Brain pericyte (primary cell): ENCODE results near the gene BIN1.

Source experiments
- DNase-seq: peaks from one replicate; pipeline ENCODE4 v3.0.0-alpha.2; 2012; ENCODE audit warnings: low read depth, low spot score

Gene BIN1

GRCh38 chr2:127092306-127092705, 14.6 kb downstream of the BIN1 start:
- no peak for DNase-seq

DNA sequence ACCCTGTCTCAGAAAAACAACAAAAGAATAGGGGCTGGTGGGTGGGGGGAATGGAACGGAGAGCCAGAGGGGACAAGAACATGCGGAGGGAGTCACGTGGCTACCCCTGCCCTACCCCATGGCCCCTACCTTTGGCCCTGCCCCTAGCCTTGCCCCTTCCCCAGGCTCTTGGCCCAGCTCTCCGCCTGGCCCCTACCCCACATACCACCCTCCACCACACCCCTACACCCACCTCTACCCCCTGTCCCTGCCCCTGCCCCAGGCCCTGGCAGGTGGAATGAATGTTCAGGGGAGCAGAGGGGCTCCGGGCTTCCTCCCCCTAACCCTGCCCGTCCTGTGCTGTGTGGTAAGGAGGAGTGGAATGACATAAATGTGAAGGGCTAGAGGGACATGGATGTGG, 15.1 kb downstream of the BIN1 start:
- DNase-seq: no peak

- no peak for DNase-seq
These were observed 15.8 kb downstream of the BIN1 start for GRCh38 chr2:127091148-127091547.

- no peak for DNase-seq
These were observed 16.5 kb downstream of the BIN1 start for GRCh38 chr2:127090281-127091120.

GRCh38 chr2:127089478-127090235, 17.3 kb downstream of the BIN1 start:
- DNase-seq: no peak

- no peak for DNase-seq
These were observed 18.2 kb downstream of the BIN1 start for GRCh38 chr2:127088706-127089105.

GRCh38 chr2:127087791-127088495, 19.0 kb downstream of the BIN1 start:
- DNase-seq: no peak

DNA sequence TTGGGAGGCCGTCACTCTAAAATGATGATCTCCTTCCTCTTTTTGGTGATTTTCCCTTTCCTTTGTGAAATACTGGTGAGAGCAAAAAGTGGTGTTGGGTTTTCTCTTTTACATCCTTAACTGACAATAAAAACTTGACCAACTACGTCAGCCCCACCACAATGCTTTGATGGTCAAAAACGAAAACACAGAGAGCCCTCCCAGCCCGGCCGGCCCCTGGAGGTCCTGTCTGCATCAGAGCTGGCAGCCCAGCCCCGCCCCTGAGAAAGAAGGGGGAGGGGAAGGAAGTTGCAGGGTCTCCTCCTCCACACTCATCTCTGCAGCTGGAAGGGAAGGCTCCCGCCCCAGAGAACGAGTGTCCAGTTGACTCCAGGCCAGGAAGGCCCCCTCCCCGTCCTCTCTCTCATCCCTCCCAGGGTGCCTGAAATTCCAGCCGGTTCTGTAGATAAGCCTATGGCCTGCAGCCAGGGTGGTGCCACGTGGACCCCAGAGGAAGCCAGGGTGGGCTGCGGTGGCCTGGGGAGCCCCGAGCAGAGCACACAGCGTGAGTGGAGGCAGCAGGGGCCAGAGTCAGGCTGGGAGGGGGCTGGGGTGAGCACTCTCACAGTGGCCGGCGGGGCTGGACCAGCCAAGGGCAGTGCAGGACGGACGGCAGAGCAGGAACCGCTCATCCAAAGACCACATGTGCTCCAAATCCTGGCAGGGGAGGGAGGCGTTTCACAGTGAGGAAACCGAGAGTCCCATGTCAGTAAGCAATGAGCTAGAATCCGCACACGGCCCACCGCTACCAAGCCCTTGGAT, 19.8 kb downstream of the BIN1 start:
- peak; percentile 89 for DNase-seq

DNA sequence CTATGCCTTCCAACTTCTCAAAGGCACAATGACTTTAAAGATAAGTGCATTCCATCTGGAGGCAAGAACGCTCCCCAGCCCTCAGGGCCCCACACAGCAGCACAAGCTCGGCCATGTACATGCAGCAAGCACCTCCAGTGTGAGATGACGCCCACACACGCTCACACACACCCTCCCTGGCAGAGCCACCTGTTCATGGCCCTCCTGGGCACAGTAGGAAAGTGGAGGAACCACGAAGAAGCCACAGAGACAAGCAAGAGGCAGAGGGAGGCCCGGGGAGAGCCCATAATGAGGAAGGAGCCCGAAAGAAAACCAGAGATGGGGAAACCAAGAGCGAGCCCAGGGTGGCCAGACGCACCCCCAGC, 21.7 kb downstream of the BIN1 start:
- no peak for DNase-seq

DNA sequence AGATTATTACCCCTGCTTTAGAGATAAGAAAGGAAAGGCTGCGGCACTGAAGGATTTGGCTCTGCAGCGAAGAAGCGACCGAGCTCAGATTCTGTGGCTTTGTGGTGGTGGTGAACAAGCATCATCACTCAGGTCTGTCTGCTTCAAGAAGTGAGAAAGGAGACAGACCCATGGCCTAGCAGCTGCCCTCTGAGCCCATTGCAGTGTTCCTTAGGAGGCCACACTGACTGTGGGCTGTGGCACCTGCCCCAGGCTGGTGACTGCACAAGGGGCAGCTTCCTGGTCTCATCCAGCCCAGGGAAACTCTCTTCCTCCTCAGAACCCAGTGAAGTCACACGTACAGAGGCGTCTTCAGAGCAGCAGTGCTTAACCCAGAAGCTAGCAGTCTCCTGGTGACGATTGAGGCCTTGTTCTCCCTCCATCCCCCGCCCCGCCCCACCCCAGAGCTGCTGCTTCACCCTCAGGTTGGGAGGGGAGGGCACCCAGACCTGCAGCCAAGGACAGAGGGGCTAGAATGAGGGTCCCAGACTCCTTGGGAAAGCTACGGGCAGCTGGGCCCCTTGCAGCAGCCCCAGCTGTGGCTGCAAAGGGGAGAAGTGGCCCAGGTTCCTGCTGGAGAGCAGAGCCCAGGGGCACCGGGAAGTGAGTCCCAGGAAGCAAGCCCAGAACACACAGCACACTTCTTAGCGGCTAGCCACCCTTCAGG, 22.2 kb downstream of the BIN1 start:
- DNase-seq: no peak

- peak; percentile 64 for DNase-seq
These were observed 23.0 kb downstream of the BIN1 start for GRCh38 chr2:127083819-127084503.

DNA sequence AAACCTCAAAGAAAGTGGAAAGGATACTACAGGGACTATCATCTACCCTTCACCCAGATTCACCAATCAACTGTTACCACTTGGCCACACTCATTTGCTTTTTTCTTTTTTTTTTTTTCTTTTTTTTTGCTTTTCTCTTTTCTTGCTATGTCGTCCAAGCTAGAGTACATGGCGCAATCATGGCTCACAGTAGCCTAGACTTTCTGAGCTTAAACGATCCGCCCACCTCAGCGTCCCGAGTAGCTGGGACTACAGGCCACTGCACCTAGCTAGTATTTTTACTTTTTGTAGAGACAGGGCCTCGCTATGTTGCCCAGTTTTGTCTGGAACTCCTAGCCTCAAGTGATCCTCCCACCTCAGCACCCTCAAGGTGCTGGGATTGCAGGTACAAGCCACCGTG, 24.0 kb downstream of the BIN1 start:
- no peak for DNase-seq

DNA sequence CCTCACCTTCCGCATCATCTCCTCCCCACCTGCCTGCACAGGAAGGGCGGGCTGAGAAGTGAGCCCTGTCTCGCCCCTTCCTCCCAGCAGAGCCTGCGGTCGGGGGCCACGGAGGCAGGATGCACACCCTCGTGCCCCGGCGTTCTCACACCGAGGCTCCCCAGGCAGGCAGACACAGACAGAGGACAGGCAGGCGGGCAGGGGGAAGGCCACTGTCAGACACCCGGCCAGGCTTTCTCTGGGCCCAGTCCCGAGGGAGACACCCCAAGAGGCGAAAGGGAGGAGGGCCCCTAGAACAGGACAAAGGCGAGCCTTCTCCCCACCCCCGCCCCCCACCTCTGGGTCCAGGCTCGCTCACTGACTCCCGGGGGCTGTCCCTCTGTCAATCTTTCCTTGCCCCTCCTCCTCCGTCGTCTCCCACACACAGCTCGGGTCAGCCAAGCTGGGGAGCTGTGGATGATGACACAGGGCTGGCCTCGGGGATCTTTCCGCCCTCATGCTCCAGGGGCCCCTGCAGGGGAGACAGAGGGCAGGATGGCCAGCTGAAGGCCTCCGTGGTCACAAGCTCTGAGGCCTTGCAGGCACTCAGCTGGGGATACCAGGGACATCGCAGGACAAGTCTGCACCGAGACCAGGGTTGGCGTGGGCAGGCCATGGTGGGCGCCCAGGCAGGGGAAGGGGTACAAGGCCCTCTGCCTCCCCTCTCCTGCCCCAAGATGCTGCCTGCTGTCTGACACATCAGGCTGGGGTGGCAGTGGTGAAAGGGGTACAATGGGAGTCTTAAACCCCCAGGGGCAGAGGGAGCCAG, 24.9 kb downstream of the BIN1 start:
- no peak for DNase-seq

DNA sequence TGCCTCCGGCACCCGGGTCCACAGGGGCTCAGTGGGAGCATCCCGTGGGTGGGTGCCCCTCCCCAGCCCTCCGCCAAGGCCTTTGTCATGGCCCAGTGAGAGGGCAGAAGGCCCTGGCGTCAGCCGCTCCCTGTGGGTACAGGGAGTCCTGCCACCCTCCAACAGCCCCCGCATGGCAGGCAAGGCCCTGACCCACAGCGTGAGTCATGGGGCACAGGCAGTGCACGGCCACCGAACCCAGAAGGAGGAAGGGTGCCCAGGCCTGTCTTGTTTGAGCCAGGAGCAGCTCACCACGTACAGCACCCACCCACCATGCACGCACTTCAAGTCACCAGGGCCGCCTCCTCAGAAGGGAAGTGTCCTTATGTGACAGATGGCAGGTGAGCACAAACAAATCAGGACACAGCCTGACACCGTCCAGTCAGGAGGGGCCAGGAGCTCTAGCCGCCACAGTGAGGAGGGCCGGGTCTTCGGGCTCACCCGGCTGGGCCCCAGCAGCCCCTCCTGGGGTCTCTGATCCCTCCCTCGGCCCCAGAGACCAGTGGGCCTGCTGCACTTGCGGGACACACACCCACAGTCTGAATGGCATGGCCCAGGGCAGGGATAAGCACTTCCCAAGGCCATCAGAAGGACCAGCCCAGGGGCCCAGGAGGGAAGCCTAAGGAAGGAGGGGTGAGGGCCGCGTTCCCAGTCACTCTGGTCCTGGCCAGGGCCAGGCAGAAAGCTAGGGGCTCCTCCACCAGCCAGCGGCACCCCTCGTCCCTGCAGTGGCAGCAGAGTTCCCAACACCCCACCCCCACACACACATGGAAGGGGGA, 25.8 kb downstream of the BIN1 start:
- no peak for DNase-seq

GRCh38 chr2:127080226-127080937, 26.6 kb downstream of the BIN1 start:
- DNase-seq: no peak

DNA sequence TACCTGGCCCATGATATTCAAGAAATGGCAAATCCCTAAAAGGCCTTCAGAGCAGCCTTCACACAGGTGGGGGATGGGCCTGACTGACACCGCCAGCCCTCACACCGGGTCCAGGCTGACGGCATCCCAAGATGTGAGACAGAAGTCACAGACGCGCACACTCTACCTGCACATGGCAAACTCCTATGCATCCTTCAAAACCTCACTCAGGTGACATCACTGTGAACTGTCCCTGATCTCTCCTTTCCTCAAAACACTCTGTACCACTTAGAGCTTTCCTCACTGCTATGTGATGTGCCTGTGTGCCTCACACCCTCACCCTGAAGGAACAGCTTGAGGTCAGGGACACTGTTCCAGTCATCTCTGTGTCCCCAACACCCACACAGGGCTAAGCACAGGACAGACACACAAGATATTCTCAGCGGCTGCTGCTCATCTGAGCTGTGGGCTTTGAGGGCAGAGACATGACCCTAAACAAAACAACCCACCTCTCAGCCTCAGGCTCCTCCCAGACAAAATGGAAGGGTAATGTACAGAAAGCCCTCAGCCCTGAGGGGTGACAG, 27.5 kb downstream of the BIN1 start:
- no peak for DNase-seq

DNA sequence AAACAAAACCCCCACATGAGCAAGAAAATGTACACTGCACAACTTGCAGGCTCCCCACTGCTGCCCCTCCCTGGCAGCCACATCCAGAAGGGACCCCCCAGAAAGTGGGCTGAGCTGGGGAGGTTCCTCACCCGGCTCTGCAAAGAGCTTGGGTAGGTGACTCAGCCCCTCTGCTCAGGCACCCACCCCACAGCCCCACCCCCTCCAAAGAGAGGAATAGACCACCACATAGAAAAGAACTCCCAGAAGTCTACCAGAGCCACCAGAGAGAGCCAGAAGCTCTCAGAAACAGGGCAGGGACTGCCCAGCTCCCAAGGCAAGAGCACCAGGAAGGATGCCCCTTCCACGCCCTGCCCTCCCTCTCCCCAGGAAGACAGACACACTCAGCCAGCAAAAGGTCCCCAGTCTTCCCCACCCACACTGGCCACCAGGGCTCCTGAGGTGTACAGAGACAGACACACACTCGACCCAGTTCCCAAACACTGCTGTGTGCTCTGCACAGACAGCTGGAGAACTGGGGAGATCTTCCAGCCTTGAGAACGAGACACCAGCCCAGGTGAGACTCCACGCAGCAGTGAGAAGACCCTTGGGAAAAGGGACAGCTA, 28.2 kb downstream of the BIN1 start:
- no peak for DNase-seq
